HepG2 (cell line): ENCODE measurements around the gene TLE2.

Experiments
- ATF6 ChIP-seq: sonication (generic); formaldehyde crosslinking; conservative IDR thresholded peaks from 2 replicates; pipeline ENCODE4 v1.4.0; 2020; ENCODE audit warnings: missing genetic modification reagents
- EZH2 ChIP-seq: conservative IDR thresholded peaks from 2 replicates; pipeline ENCODE4 v1.6.1; 2012; ENCODE audit warnings: mild to moderate bottlenecking, low read depth, low read length, moderate library complexity
- RAD21 ChIP-seq: fragments of 450-650 bp; formaldehyde crosslinking; IDR thresholded peaks from 2 replicates; pipeline ENCODE4 v1.5.0; 2020; ENCODE audit warnings: mild to moderate bottlenecking
- SMC3 ChIP-seq: IDR thresholded peaks from 2 replicates; pipeline ENCODE4 v1.6.1; 2011; ENCODE audit warnings: low read length, improper control_type of control experiment
- ZNF17 ChIP-seq: sonication (generic); formaldehyde crosslinking; IDR thresholded peaks from 2 replicates; pipeline ENCODE4 v1.5.0; 2020; ENCODE audit warnings: mild to moderate bottlenecking, missing genetic modification reagents
- ZNF652 ChIP-seq: IDR thresholded peaks from 2 replicates; pipeline ENCODE4 v1.6.1; 2016; ENCODE audit warnings: low read depth, borderline replicate concordance
- TF ChIP-seq, protein P1 (sequence below): sonication (generic); formaldehyde crosslinking; IDR thresholded peaks from 2 replicates; pipeline ENCODE4 v1.4.0; 2020; ENCODE audit warnings: missing genetic modification reagents

DNA sequence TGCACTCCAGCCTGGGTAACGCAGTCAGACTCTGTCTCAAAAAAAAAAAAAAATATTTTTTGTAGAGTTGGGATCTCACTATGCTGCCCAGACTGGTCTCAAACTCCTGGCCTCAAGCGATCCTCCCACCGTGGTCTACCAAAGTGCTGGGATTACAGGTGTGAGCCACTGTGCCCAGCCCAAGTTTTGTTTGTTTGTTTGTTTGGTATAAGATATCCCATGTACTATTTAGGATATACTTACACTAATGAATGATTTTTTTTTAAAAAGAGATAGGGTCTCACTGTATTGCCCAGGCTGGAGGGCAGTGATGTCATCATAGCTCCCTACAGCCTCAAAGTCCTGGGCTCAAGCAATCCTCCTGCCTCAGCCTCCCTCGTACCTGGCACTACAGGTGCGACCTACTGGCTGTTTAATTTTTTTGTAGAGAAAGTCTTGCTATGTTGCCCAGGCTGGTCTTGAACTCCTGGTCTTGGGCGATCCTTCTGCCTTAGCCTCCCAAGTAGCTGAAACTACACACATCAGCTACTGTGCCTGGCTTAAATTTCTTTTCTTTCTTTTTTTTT, 27.8 kb downstream of the TLE2 start:
- TF ChIP-seq EZH2: no peak
- TF ChIP-seq ZNF652 (CRISPR knock-in tag): no peak
- TF ChIP-seq RAD21 (CRISPR knock-in tag): no peak
- no peak for TF ChIP-seq SMC3
- TF ChIP-seq, protein P1, sequence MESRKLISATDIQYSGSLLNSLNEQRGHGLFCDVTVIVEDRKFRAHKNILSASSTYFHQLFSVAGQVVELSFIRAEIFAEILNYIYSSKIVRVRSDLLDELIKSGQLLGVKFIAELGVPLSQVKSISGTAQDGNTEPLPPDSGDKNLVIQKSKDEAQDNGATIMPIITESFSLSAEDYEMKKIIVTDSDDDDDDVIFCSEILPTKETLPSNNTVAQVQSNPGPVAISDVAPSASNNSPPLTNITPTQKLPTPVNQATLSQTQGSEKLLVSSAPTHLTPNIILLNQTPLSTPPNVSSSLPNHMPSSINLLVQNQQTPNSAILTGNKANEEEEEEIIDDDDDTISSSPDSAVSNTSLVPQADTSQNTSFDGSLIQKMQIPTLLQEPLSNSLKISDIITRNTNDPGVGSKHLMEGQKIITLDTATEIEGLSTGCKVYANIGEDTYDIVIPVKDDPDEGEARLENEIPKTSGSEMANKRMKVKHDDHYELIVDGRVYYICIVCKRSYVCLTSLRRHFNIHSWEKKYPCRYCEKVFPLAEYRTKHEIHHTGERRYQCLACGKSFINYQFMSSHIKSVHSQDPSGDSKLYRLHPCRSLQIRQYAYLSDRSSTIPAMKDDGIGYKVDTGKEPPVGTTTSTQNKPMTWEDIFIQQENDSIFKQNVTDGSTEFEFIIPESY: no peak
- no peak for TF ChIP-seq ATF6 (CRISPR knock-in tag)
- no peak for TF ChIP-seq ZNF17
